IMR-90 (cell line): ENCODE measurements around the gene SLC1A7. TPM values are rescaled to one million over a fixed set of nuclear protein-coding genes. Genes with fewer than 3 reads are reported as not detected.
A peak's percentile ranks its signal among the peaks of the same experiment; 100 is the strongest.

ENCODE experiments used
- ATAC-seq: fragments of 200-7000 bp; cut with Tn5 transposase; 2 replicates; pipeline ENCODE4 v1.9.1; 2020; ENCODE audit warnings: low read depth, mild to moderate bottlenecking, moderate library complexity
- BruUV-seq: library from RNA; stranded (reverse); fragments of 400-500 nt; replicated peaks from 2 replicates; lab custom pipeline; 2021; lab: Mats Ljungman, UMichigan
- CTCF ChIA-PET: fragments of 300-600 bp; formaldehyde crosslinking; extraction: SDS; loops from one replicate; lab custom pipeline; 2021; ENCODE audit warnings: antibody characterized with exemption; lab: Yijun Ruan, JAX
- POLR2A ChIA-PET: fragments of 300-600 bp; sonication (Branson Sonifier 250); formaldehyde crosslinking; loops from one replicate; lab custom pipeline; 2022; ENCODE audit warnings: antibody characterized with exemption; ENCODE audit not compliant: unreplicated experiment; lab: Charles Lee
- DNase-seq: peaks from one replicate; pipeline ENCODE4 v3.0.0; 2013
- H2AFZ ChIP-seq: replicated peaks from 2 replicates; pipeline ENCODE3; 2013; ENCODE audit warnings: low read length, mild to moderate bottlenecking; ENCODE audit not compliant: poor library complexity
- H2AK5ac ChIP-seq: 2 replicates; pipeline ENCODE4 v1.6.1; 2013; ENCODE audit warnings: low read depth, low read length, inconsistent platforms
- H2AK9ac ChIP-seq: replicated peaks from 2 replicates; pipeline ENCODE3; 2013; ENCODE audit warnings: mild to moderate bottlenecking, low read depth, low read length, moderate library complexity; ENCODE audit not compliant: poor library complexity
- H2BK120ac ChIP-seq: 2 replicates; pipeline ENCODE4 v1.6.1; 2013; ENCODE audit warnings: low read depth, low read length, inconsistent platforms
- H2BK15ac ChIP-seq: 3 replicates; pipeline ENCODE4 v1.6.1; 2013; ENCODE audit warnings: low read depth, low read length, inconsistent platforms
- H2BK20ac ChIP-seq: 2 replicates; pipeline ENCODE4 v1.6.1; 2013; ENCODE audit warnings: low read depth, mild to moderate bottlenecking, inconsistent platforms, low read length, moderate library complexity
- H2BK5ac ChIP-seq: 2 replicates; pipeline ENCODE4 v1.6.1; 2013; ENCODE audit warnings: mild to moderate bottlenecking, low read depth, low read length, inconsistent platforms; ENCODE audit not compliant: poor library complexity, severe bottlenecking
- H3K14ac ChIP-seq: replicated peaks from 2 replicates; pipeline ENCODE4 v1.6.1; 2013; ENCODE audit warnings: low read depth, low read length, inconsistent platforms
- H3K18ac ChIP-seq: 2 replicates; pipeline ENCODE4 v1.6.1; 2013; ENCODE audit warnings: low read depth, low read length, control low read depth
- H3K23ac ChIP-seq: 2 replicates; pipeline ENCODE4 v1.6.1; 2013; ENCODE audit warnings: low read depth, low read length, inconsistent platforms
- H3K27ac ChIP-seq: 2 replicates; pipeline ENCODE4 v1.5.1; 2013; ENCODE audit warnings: mild to moderate bottlenecking, control low read depth, low read length; ENCODE audit not compliant: insufficient read depth
- H3K27me3 ChIP-seq: 2 replicates; pipeline ENCODE4 v1.6.1; 2013; ENCODE audit warnings: low read length; ENCODE audit not compliant: control insufficient read depth, insufficient read depth
- H3K36me3 ChIP-seq: 2 replicates; pipeline ENCODE4 v1.6.1; 2013; ENCODE audit warnings: low read length, mixed read lengths; ENCODE audit not compliant: control insufficient read depth, insufficient read depth
- H3K4ac ChIP-seq: 2 replicates; pipeline ENCODE4 v1.6.1; 2013; ENCODE audit warnings: low read depth, low read length, inconsistent platforms
- H3K4me1 ChIP-seq: 2 replicates; pipeline ENCODE4 v1.6.1; 2013; ENCODE audit warnings: low read length, mixed read lengths; ENCODE audit not compliant: control insufficient read depth, insufficient read depth
- H3K4me2 ChIP-seq: 2 replicates; pipeline ENCODE4 v1.6.1; 2013; ENCODE audit warnings: low read depth, mild to moderate bottlenecking, control low read depth, low read length, moderate library complexity
- H3K4me3 ChIP-seq: 2 replicates; pipeline ENCODE4 v1.5.1; 2013; ENCODE audit warnings: low read depth, mild to moderate bottlenecking, control low read depth, low read length, moderate library complexity; ENCODE audit not compliant: insufficient read depth
- H3K56ac ChIP-seq: 2 replicates; pipeline ENCODE4 v1.6.1; 2013; ENCODE audit warnings: low read length, inconsistent platforms; ENCODE audit not compliant: insufficient read depth; ENCODE audit errors: extremely low read depth
- H3K79me1 ChIP-seq, 2 experiments: 2 replicates each; pipeline ENCODE4 v1.6.1; 2013; ENCODE audit warnings: low read length in 2 of 2, inconsistent platforms in 1 of 2, low read depth in 1 of 2
- H3K9ac ChIP-seq: 2 replicates; pipeline ENCODE4 v1.6.1; 2013; ENCODE audit warnings: low read depth, low read length, control low read depth
- H3K9me1 ChIP-seq: 2 replicates; pipeline ENCODE4 v1.6.1; 2013; ENCODE audit warnings: low read length, inconsistent platforms; ENCODE audit not compliant: insufficient read depth
- H3K9me3 ChIP-seq: 2 replicates; pipeline ENCODE4 v1.6.1; 2013; ENCODE audit warnings: low read length; ENCODE audit not compliant: control insufficient read depth, insufficient read depth
- H4K20me1 ChIP-seq: 2 replicates; pipeline ENCODE4 v1.6.1; 2013; ENCODE audit warnings: low read length, inconsistent platforms; ENCODE audit not compliant: insufficient read depth
- H4K5ac ChIP-seq: 2 replicates; pipeline ENCODE4 v1.6.1; 2013; ENCODE audit warnings: mild to moderate bottlenecking, low read depth, low read length, control low read depth
- H4K8ac ChIP-seq, 2 experiments: 2 replicates each; pipeline ENCODE4 v1.6.1; 2013; ENCODE audit warnings: low read depth in 2 of 2, low read length in 2 of 2, control low read depth in 1 of 2, inconsistent platforms in 1 of 2
- H4K91ac ChIP-seq: 2 replicates; pipeline ENCODE4 v1.6.1; 2013; ENCODE audit warnings: low read depth, low read length, inconsistent platforms; ENCODE audit not compliant: insufficient read depth
- BHLHE40 ChIP-seq: fragments of 150-350 bp; IDR thresholded peaks from 2 replicates; pipeline ENCODE4 v1.6.1; 2016; ENCODE audit warnings: mild to moderate bottlenecking, low read depth, low read length
- CEBPB ChIP-seq: IDR thresholded peaks from 2 replicates; pipeline ENCODE4 v1.6.1; 2012; ENCODE audit warnings: low read depth, low read length, improper control_type of control experiment
- CTCF ChIP-seq: conservative IDR thresholded peaks from 2 replicates; pipeline ENCODE4 v1.5.1; 2012; ENCODE audit warnings: mild to moderate bottlenecking, low read depth, low read length, improper control_type of control experiment
- ELK1 ChIP-seq: fragments of 150-350 bp; IDR thresholded peaks from 2 replicates; pipeline ENCODE4 v1.6.1; 2016; ENCODE audit warnings: low read depth, mild to moderate bottlenecking, low read length, moderate library complexity, borderline replicate concordance
- FOS ChIP-seq: fragments of 150-350 bp; IDR thresholded peaks from 2 replicates; pipeline ENCODE4 v1.6.1; 2016; ENCODE audit warnings: low read depth, low read length
- MAFK ChIP-seq: IDR thresholded peaks from 2 replicates; pipeline ENCODE4 v1.6.1; 2012; ENCODE audit warnings: low read depth, low read length, improper control_type of control experiment
- MAZ ChIP-seq: IDR thresholded peaks from 2 replicates; pipeline ENCODE4 v1.6.1; 2012; ENCODE audit warnings: low read depth, mild to moderate bottlenecking, low read length, improper control_type of control experiment, moderate library complexity, borderline replicate concordance
- MXI1 ChIP-seq: IDR thresholded peaks from 2 replicates; pipeline ENCODE4 v1.6.1; 2012; ENCODE audit warnings: low read depth, mild to moderate bottlenecking, low read length, moderate library complexity, borderline replicate concordance
- POLR2A ChIP-seq: IDR thresholded peaks from 2 replicates; pipeline ENCODE4 v1.6.1; 2012; ENCODE audit warnings: mild to moderate bottlenecking, low read depth, low read length
- RCOR1 ChIP-seq: IDR thresholded peaks from 2 replicates; pipeline ENCODE4 v1.6.1; 2012; ENCODE audit warnings: mild to moderate bottlenecking, low read length, improper control_type of control experiment; ENCODE audit not compliant: insufficient replicate concordance
- RFX5 ChIP-seq: IDR thresholded peaks from 2 replicates; pipeline ENCODE4 v1.8.0; 2012; ENCODE audit warnings: low read depth, mild to moderate bottlenecking, low read length, moderate library complexity
- USF2 ChIP-seq: fragments of 150-350 bp; IDR thresholded peaks from 2 replicates; pipeline ENCODE4 v1.6.1; 2017; ENCODE audit warnings: mild to moderate bottlenecking, antibody characterized with exemption, low read length, low read depth
- WGBS, 2 experiments: methylation state at CpG; one replicate each; pipeline versions ENCODE4 v1.1.5 to v1.1.7; 2013; ENCODE audit warnings: missing lambda C conversion rate in 2 of 2; ENCODE audit not compliant: insufficient read length in 1 of 2; ENCODE audit errors: extremely low coverage in 2 of 2; 5-methylcytosine and 5-hydroxymethylcytosine counted together
- dilution Hi-C: fragments of 300-500 bp; cut with HindIII; formaldehyde crosslinking; loops from one replicate; pipeline ENCODE4 v1.14.3; 2018; ENCODE audit warnings: low sequenced_read_pairs; ENCODE audit not compliant: unreplicated experiment
- in situ Hi-C: fragments of 300-500 bp; cut with MboI; formaldehyde crosslinking; loops from 3 replicates; pipeline ENCODE4 v1.14.3; 2019; ENCODE audit warnings: low sequenced_read_pairs, inconsistent platforms, mixed read lengths
- intact Hi-C: fragments of 100-400 bp; cut with micrococcal nuclease; formaldehyde crosslinking; loops from 2 replicates; pipeline ENCODE4 v1.10.0; 2022
- polyA plus RNA-seq, 3 experiments: library from polyadenylated mRNA; depleted of rRNA; stranded (reverse); fragments of >200 nt; gene quantifications; 2 replicates each; pipeline ENCODE4 v1.2.3, GENCODE V29; 2012; ENCODE audit warnings: low replicate concordance in 1 of 3
- total RNA-seq: library from RNA; depleted of rRNA; stranded (reverse); fragments of >200 nt; gene quantifications from 2 replicates; pipeline ENCODE4 v1.2.3, GENCODE V29; 2012

SLC1A7 gene
- total and polyA plus RNA-seq, 2 of the 4 experiments (the other 2 are of a cell fraction): 0.05 TPM; not detected in 1

GRCh38 chr1:53093451-53093754 is 49.0 kb downstream of the SLC1A7 start (continued):
- TF ChIP-seq RFX5 (no peak), MAZ (no peak), CEBPB (no peak), POLR2A (no peak), USF2 (no peak)

GRCh38 chr1:53092659-53093450 is 49.6 kb downstream of the SLC1A7 start:
- ATAC-seq (no peak), DNase-seq (no peak)
- POLR2A ChIA-PET: no interaction called here
- Histone ChIP-seq H4K8ac (no peak overlapping the region), H3K4ac (no peak overlapping the region), H3K27me3 (no peaks in the 10 kb centered on the region), H4K20me1 (no peaks in the 10 kb centered on the region), H2AK5ac (peak overlapping the region; percentile 33; the same call in 1 of the 2 replicates), H3K18ac (no peak overlapping the region), H3K23ac (no peak overlapping the region), H4K91ac (no peak overlapping the region), H3K79me1 (no peaks in the 10 kb centered on the region), H4K5ac (no peak overlapping the region), H3K9me1 (peaks cover 23% of the 10 kb centered on the region), H3K4me2 (no peak overlapping the region), H3K9ac (no peak overlapping the region), H2BK5ac (no peak overlapping the region), H3K36me3 (peaks cover 1% of the 10 kb centered on the region; the same call in 1 of the 2 replicates), H2BK20ac (no peak overlapping the region), H2AK9ac (no peak overlapping the region), H2BK15ac (no peak overlapping the region), H3K56ac (no peak overlapping the region), H2AFZ (no peak overlapping the region), H3K4me3 (no peak overlapping the region), H3K27ac (no peak overlapping the region), H2BK120ac (no peak overlapping the region), H3K14ac (no peak overlapping the region), H3K9me3 (no peaks in the 10 kb centered on the region), H3K4me1 (peaks cover 13% of the 10 kb centered on the region)
- in situ Hi-C loops: no loop called here
- intact Hi-C loops: no loop called here
- CTCF ChIA-PET: no interaction called here
- dilution Hi-C loops: no loop called here
- BruUV-seq: no TSS peak
- WGBS, 2 experiments: 92% methylated on average over 16 of the region's 33 CpGs; no CpG with 5 or more reads in 1 of the 2 experiments
- no peak for TF ChIP-seq CEBPB
- TF ChIP-seq RFX5: no peak
- no peak for TF ChIP-seq ELK1
- no peak for TF ChIP-seq FOS
- TF ChIP-seq POLR2A: no peak
- TF ChIP-seq MAFK: no peak
- TF ChIP-seq BHLHE40: no peak
- TF ChIP-seq MAZ: no peak
- no peak for TF ChIP-seq CTCF
- no peak for TF ChIP-seq RCOR1
- TF ChIP-seq MXI1: no peak
